ACC112 (cell line): ENCODE data around the gene IMP4.
A peak's percentile ranks its signal among the peaks of the same experiment; 100 is the strongest.

Experiments
- H2AFZ ChIP-seq: fragments of 200-600 bp; sonication (generic); one replicate; pipeline ENCODE4 v1.6.0; 2017; ENCODE audit warnings: antibody characterized with exemption, low read length; ENCODE audit not compliant: unreplicated experiment
- H3K27ac ChIP-seq: fragments of 200-600 bp; sonication (generic); 2 replicates; pipeline ENCODE4 v1.5.1; 2014; ENCODE audit warnings: low read depth, mild to moderate bottlenecking, antibody characterized with exemption, low read length, moderate library complexity
- H3K27me3 ChIP-seq: fragments of 200-600 bp; sonication (generic); 2 replicates; pipeline ENCODE4 v1.6.1; 2014; ENCODE audit warnings: mild to moderate bottlenecking, antibody characterized with exemption, low read length, moderate library complexity, mixed read lengths; ENCODE audit not compliant: insufficient read depth
- H3K36me3 ChIP-seq: fragments of 200-600 bp; sonication (generic); 2 replicates; pipeline ENCODE4 v1.6.1; 2016; ENCODE audit warnings: mild to moderate bottlenecking, antibody characterized with exemption, low read length, moderate library complexity, mixed read lengths; ENCODE audit not compliant: insufficient read depth
- H3K4me1 ChIP-seq: fragments of 200-600 bp; sonication (generic); one replicate; pipeline ENCODE4 v1.6.1; 2016; ENCODE audit warnings: low read length, mixed read lengths; ENCODE audit not compliant: insufficient read depth, unreplicated experiment, control insufficient read depth
- H3K4me3 ChIP-seq: fragments of 200-600 bp; sonication (generic); 2 replicates; pipeline ENCODE4 v1.5.1; 2014; ENCODE audit warnings: mild to moderate bottlenecking, low read depth, low read length
- H3K79me2 ChIP-seq: fragments of 200-600 bp; sonication (generic); one replicate; pipeline ENCODE4 v1.6.0; 2016; ENCODE audit warnings: low read length; ENCODE audit not compliant: control insufficient read depth, unreplicated experiment, insufficient read depth

Gene IMP4

DNA sequence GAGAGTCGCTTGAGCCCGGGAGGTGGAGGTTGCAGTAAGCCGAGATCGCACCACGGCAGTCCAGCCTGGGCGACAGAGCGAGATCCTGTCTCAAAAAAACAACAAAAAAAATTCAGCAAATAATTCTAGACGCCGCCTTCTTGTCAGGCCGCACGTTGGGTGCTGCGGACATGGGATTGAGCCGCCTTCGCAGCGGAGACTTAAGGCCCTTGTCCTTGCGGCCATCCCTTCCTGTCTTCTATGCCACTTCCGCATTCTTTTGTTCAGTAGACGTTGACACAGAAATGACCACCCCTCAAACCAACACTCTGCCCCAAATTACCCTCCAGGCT is 29.0 kb downstream of the IMP4 start:
- H3K36me3 ChIP-seq = peaks cover 14% of the 10 kb centered on the region; the same call in 1 of the 2 replicates
- no peak overlapping the region; the same call in 1 of the 2 replicates for H3K27ac ChIP-seq
- no peaks in the 10 kb centered on the region for H3K27me3 ChIP-seq
- peak overlapping the region; percentile 96 for H3K4me3 ChIP-seq
- H3K4me1 ChIP-seq = peaks cover 22% of the 10 kb centered on the region
- H2AFZ ChIP-seq = peak overlapping the region; percentile 99
- H3K79me2 ChIP-seq = peaks cover 38% of the 10 kb centered on the region

DNA sequence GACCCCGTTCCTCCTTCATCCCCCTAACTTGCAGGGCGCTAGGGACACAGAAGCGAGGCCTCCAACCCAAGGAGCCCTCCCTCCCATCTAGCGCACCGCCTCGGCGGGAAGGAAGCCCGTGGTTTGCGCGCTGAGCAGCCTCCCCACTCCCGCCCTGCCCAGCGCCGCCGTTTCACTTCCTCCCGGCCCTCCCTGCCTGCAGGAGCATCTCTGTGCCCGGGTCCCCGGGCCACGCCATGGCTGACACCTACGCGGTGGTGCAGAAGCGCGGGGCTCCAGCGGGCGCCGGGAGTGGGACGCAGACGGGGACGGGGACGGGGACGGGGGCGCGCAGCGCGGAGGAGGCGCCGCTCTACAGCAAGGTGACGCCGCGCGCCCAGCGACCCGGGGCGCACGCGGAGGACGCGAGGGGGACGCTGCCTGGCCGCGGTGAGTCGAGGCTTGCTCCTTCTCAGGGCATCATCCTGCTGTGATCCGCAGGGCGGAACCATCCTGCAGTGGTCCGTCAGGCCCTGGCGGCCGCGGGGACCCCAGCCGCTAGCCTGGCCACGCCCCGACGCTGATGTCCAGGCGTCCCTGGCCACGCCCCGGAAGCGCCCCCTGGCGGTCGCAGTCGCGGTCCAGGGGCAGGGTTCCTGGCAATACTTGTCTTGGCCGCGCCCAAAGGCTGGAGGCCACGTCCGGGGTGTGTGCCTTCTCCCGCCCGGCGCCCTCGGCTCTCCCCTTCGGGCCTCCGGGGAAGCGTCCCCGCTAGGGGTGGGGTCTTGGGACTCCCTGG is 29.5 kb downstream of the IMP4 start:
- H3K27me3 ChIP-seq = no peaks in the 10 kb centered on the region
- H2AFZ ChIP-seq = peak overlapping the region; percentile 99
- H3K79me2 ChIP-seq = peaks cover 41% of the 10 kb centered on the region
- peak overlapping the region; percentile 96 for H3K4me3 ChIP-seq
- peaks cover 14% of the 10 kb centered on the region; the same call in 1 of the 2 replicates for H3K36me3 ChIP-seq
- H3K4me1 ChIP-seq = peaks cover 22% of the 10 kb centered on the region
- H3K27ac ChIP-seq = peak overlapping the region; percentile 25

DNA sequence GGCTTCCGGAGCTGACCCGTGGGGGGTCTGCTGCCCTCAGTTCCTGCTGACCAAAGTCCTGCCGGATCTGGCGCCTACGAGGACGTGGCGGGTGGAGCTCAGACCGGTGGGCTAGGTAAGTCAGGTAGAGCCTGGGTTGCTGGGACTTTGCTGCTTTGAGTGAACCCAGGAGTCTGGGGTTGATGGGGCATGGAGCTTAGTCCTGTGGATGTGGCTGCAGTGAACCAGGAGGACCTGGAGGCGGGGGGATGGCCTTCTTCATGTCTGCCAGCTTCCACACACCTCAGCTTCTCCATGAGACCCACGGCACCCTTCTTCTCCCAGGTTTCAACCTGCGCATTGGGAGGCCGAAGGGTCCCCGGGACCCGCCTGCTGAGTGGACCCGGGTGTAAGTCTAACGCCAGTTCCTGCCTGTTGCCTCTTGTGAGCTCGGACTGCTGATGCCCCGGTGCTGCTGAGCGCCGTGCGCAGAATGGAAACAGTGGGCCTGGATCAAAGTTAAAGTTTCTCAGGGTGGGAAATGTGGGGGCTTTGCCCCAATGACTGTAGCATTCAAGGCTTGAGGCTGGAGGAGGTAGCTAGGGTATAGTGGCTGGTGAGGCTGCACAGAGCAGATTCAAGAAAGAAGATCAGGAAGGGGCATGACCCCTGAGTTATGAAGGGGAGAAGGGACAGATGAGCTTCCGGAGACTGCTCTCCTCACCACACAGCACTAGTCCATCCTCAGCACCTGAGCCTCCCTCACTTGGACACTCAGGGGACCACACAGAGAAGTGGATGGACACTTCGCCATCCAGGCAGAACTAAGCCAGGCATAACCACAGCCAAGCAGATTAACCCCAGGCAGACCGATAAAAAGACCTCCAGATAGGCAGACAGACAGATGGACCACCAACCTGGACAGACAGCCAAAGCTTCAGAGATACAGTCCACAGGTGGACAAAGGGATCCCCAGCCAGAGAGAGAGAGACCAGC is 30.4 kb downstream of the IMP4 start:
- Histone ChIP-seq H3K27ac (peak overlapping the region; percentile 25; the same call in 1 of the 2 replicates), H3K79me2 (peaks cover 48% of the 10 kb centered on the region), H2AFZ (peak overlapping the region; percentile 99)

DNA sequence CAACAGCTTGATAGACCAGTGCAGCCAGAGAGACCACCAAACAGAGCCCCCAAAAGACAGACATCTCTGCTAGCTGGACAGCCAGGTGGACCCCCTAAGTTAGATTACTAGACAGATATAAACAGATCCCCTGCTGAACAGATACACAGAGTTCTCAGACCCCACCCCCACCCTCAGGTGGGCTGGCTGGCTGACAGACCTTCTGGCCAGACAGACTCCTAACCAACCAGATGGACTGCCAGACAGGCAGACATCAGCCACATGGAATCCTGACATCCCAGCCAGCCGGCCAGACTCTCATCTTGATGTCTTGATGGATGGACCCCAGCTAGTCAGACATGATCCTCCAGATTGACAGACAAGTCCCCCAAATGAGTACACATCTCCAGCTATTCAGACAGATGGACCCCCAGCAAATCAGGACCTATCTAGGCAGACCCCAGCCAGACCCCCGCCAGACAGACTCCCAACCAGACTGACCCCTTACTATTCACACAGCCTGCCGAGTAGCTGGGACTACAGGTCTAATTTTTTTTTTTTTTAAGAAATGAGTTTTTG is 31.2 kb downstream of the IMP4 start:
- H3K79me2 ChIP-seq = peaks cover 48% of the 10 kb centered on the region
- peaks cover 14% of the 10 kb centered on the region; the same call in 1 of the 2 replicates for H3K36me3 ChIP-seq
- H3K27ac ChIP-seq = no peak overlapping the region
- H3K4me3 ChIP-seq = peak overlapping the region; percentile 96
- H3K4me1 ChIP-seq = peaks cover 22% of the 10 kb centered on the region
- no peaks in the 10 kb centered on the region for H3K27me3 ChIP-seq
- no peak overlapping the region for H2AFZ ChIP-seq

More for the DNA sequence above, 30.4 kb downstream of the IMP4 start:
- H3K4me3 ChIP-seq = peak overlapping the region; percentile 96
- peaks cover 14% of the 10 kb centered on the region; the same call in 1 of the 2 replicates for H3K36me3 ChIP-seq
- no peaks in the 10 kb centered on the region for H3K27me3 ChIP-seq
- H3K4me1 ChIP-seq = peaks cover 22% of the 10 kb centered on the region

DNA sequence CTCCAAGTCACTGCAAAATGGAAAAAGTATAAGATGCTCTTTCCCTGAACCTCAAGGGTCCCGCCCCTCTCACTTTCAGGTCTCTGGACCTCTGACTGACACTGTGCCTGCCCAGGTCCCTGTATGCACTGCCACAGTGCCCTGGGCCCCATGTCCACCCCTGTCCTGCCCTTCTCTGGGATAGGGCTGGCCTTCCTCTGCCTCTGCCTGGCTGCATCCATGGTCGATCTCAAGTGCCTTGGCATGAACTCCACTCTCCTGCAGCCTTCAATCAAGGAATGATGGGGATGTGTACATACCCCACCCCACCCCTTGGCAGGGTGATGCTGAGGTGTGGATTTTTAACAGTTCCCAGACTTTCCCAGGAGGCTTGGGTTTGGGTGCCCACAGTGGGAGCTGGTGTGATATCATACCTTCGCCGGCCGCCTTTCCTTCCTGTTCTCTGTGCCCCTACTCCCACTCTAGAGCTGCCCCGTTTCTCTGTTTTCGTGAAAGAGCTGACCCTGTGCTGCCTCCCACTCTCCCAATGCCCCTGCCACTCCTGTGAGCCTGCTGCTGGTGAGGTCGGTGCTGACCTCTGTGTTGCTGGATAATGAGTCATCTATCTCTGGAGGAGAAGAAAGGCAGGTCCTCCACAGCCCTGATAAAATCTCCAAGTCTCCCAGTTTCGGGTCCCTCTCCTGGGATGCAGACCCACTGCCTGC is 32.0 kb downstream of the IMP4 start:
- Histone ChIP-seq H3K27ac (peak overlapping the region; percentile 41), H2AFZ (no peak overlapping the region), H3K4me1 (peaks cover 22% of the 10 kb centered on the region), H3K79me2 (peaks cover 48% of the 10 kb centered on the region), H3K27me3 (no peaks in the 10 kb centered on the region), H3K4me3 (peak overlapping the region; percentile 9; the same call in 1 of the 2 replicates), H3K36me3 (peaks cover 14% of the 10 kb centered on the region; the same call in 1 of the 2 replicates)

DNA sequence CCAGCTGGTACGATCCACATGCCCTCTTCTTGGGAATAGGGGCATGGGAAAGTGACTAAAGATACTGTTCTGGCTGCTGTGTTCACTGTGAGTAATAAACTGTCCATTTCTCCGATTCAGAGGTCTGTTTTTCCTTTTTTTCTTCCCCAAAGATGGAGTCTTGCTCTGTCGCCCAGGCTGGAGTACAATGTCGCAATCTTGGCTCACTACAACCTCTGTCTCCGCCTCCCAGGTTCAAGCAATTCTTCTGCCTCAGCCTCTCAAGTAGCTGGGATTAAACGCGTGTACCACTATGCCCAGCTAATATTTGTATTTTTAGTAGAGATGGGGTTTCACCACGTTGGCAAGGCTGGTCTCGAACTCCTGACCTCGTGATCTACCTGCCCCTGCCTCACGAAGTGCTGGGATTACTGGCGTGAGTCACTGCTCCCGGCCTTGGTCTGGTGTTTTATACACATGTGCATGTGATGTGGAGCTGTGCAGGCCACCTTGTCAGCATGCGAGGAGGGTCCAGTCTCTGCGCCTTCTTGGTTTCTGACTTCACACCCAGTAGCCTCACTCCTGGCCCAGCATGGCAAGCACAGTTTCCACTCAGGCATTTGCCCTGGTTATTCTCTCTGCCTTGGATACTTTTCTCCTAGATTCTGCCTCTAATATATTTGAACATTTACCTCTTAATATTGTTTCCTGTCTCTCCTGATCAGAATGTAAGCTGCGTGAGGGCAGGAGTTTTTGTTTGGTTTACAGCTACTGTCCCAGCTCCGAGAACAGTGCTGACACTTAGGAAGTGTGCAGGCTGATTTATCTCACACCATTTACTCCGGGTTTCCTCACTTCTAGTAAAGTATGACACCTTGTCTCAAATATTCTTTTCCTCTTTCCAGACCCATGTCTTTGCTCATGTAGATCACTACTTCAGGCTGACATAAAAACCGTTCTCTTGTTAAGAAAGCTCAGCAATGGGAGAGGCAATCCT is 32.9 kb downstream of the IMP4 start:
- H2AFZ ChIP-seq = no peak overlapping the region
- H3K79me2 ChIP-seq = peaks cover 48% of the 10 kb centered on the region
- peaks cover 22% of the 10 kb centered on the region for H3K4me1 ChIP-seq
- H3K27ac ChIP-seq = peak overlapping the region; percentile 41
- peak overlapping the region; percentile 9; the same call in 1 of the 2 replicates for H3K4me3 ChIP-seq
- H3K27me3 ChIP-seq = no peaks in the 10 kb centered on the region
- peaks cover 14% of the 10 kb centered on the region; the same call in 1 of the 2 replicates for H3K36me3 ChIP-seq

DNA sequence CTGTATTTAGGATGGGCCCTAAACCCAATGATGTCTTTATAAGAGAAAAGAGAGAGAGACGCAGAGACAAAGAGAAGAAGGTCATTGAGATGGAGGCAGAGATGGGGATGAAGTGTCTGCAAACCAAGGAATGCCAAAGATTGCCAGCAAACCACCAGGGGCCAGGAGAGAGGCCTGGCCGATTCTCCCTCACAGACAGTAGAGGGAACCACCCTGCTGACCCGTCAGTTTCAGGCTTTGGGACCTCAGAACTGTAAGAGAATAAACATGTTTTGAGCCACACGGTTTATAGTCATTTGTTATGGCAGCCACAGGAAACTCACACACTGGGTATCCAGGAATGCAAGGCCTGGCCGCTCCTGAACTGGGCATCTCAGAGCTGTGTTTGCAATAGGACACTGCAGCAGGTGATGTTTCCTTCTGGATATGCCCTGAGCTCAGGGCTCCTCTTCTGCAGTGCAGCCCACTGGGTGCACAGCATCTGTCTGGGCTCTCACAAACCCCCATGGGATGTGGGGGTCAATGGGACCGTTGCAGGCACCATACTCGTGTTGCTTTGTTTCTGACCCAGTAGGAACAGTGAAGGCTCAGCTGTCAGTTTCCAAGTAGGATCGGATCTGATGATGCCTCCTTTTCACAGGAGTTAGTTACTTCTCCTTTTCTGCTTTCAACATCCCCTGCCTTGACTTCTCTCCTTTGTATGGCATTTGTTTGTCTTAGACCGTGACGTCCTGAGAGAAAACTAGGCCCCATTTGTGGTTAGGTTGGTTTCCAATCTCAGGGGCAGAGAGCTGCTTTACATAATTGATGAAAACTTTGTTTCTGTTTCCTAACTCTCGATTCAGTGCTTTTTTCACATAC is 34.0 kb downstream of the IMP4 start:
- Histone ChIP-seq H3K27ac (no peak overlapping the region), H3K79me2 (peaks cover 42% of the 10 kb centered on the region), H2AFZ (no peak overlapping the region), H3K4me3 (no peak overlapping the region), H3K27me3 (no peaks in the 10 kb centered on the region), H3K4me1 (peaks cover 16% of the 10 kb centered on the region), H3K36me3 (peaks cover 14% of the 10 kb centered on the region; the same call in 1 of the 2 replicates)

DNA sequence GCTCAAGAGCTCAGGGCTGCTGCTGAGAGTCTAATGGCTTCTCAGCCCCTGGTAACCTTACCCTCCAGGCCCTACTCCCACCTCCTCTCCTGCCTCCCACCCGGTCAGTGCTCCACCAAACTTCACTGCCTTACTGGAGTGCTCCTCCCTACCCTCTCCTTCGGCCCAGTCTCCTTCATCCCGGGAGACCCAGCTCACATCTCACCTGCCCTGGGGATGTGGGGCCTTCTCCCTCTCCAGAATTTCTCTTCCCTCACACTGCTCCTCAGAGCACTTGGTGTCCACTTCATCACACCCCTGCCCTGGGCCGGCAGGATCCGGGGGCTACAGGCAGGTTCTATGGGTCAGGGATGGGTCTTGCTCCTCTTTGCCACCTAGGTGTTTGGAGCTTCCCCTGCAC is 34.8 kb downstream of the IMP4 start:
- Histone ChIP-seq H3K79me2 (peaks cover 42% of the 10 kb centered on the region), H3K27ac (no peak overlapping the region), H3K4me1 (peaks cover 15% of the 10 kb centered on the region), H3K36me3 (peaks cover 14% of the 10 kb centered on the region; the same call in 1 of the 2 replicates), H3K4me3 (no peak overlapping the region), H2AFZ (no peak overlapping the region), H3K27me3 (no peaks in the 10 kb centered on the region)
